Astrocyte of the spinal cord (primary cell): ENCODE data around the gene CORO2B.

ENCODE experiments used
- DNase-seq: peaks from one replicate; pipeline ENCODE4 v3.0.0; 2011; ENCODE audit warnings: low read depth, low spot score
- H3K4me3 ChIP-seq: 2 replicates; pipeline ENCODE4 v1.5.1; 2011; ENCODE audit warnings: low read depth, mild to moderate bottlenecking, low read length, moderate library complexity
- CTCF ChIP-seq: IDR thresholded peaks from 2 replicates; pipeline ENCODE4 v1.5.1; 2012; ENCODE audit warnings: low read depth, mild to moderate bottlenecking, low read length, inconsistent platforms
- in situ Hi-C: cut with HindIII; loops from 2 replicates; pipeline ENCODE4 v1.10.0; 2017; ENCODE audit warnings: low sequenced_read_pairs

Gene CORO2B

DNA sequence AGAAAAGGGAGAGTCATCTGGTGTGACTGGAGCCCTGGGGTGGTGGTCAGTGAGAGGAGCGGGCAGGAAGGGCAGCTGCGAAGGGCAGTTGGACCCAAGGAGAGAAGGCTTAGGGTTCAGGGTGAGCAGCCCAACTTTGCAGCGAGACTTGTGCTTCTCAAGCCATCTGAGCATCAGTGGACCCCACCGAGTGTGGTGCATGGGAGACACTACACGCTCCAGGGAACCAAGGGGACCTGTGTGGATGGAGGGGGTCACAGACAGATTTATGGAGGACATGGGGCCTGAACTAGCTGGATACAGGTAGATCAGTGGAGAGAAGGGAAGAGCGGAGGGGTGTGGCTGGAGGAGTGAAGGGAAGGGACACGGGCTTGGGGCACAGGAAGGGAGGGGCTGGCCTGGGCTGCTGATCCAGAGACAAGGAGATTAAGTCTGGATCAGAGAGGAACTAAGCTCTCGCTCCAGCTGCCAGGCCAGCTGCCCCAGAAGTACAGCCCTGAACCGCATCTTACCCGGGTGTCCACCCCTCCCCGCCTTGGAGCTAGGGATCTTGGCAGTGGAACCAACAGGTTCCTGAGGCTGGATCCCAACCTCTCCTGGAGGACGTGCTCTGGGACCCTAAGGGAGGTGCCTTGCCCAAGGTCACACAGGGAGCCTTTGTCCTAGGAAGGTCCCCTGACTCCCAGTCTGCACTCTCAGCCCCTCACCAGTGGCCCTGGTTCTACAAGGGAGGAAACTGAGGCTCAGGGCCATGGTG lies 120.5 kb downstream of the CORO2B start:
- no peak for TF ChIP-seq CTCF
- in situ Hi-C loops, result no loop called here
- H3K4me3 ChIP-seq, result no peak overlapping the region
- no peak for DNase-seq

GRCh38 chr15:68699881-68700454 lies 121.2 kb downstream of the CORO2B start:
- in situ Hi-C loops, result no loop called here
- no peak overlapping the region for H3K4me3 ChIP-seq
- peak; percentile 8 for DNase-seq
- no peak for TF ChIP-seq CTCF

DNA sequence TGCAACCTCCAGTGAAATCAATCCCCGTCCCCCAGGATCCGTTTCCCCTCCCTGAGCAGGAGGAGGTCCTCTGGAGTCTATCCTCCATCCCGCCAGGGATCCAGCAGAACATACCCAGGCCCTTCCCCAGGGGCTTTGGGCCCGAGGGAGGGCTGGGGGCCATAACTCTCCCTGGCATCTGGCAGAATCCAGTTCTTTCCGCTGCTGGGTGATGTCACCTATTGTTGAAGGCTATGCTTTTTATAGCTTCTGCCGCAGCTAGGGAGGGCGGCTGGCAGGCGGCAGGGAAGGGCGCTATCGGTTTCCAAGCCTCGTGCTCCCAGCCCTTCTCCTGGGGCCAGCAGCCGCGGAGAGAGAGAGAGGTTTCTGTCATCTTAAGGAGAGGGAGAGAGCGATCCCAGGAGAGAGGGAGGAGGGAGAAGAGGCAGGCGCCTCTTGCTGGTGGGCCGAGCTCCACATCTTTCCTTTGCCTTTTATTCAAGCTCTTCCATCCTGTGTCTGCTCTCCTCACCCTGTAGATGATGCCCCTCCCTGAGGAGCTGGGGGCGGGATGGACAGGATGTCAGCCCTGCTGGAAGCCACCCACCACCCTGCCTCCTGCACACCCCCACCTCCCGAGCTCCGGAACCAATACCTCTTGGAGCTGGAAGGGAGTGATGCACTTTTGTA lies 121.8 kb downstream of the CORO2B start:
- TF ChIP-seq CTCF, result no peak
- DNase-seq, result peak; percentile 81
- no peak overlapping the region for H3K4me3 ChIP-seq
- in situ Hi-C loops, result no loop called here

- DNase-seq, result no peak
- H3K4me3 ChIP-seq, result no peak overlapping the region
- in situ Hi-C loops, result no loop called here
- TF ChIP-seq CTCF, result no peak
Measured at GRCh38 chr15:68701886-68702285, 123.1 kb downstream of the CORO2B start.

GRCh38 chr15:68704496-68705021 lies 125.8 kb downstream of the CORO2B start:
- no peak for TF ChIP-seq CTCF

GRCh38 chr15:68706256-68706655 lies 127.5 kb downstream of the CORO2B start:
- TF ChIP-seq CTCF, result no peak
- in situ Hi-C loops, result no loop called here
- no peak overlapping the region for H3K4me3 ChIP-seq
- no peak for DNase-seq

More at GRCh38 chr15:68704496-68705021, 125.8 kb downstream of the CORO2B start:
- DNase-seq, result no peak
- no peak overlapping the region for H3K4me3 ChIP-seq
- in situ Hi-C loops, result no loop called here
